Glutamatergic neuron (in vitro differentiated cells): ENCODE data around the gene GJA4. TPM values are rescaled to one million over a fixed set of nuclear protein-coding genes. Genes with fewer than 3 reads are reported as not detected.
A peak's percentile ranks its signal among the peaks of the same experiment; 100 is the strongest.

Experiments
- DNase-seq: peaks from one replicate; pipeline ENCODE4 v3.0.0; 2022
- H3K27ac Mint-ChIP-seq: one replicate; pipeline ENCODE4 v1.8.0; 2020; ENCODE audit warnings: mild to moderate bottlenecking, mixed read lengths, inconsistent platforms; ENCODE audit not compliant: unreplicated experiment
- H3K27me3 Mint-ChIP-seq: one replicate; pipeline ENCODE4 v1.8.0; 2020; ENCODE audit warnings: mild to moderate bottlenecking, moderate library complexity, mixed read lengths, inconsistent platforms; ENCODE audit not compliant: unreplicated experiment
- H3K36me3 Mint-ChIP-seq: one replicate; pipeline ENCODE4 v1.8.0; 2020; ENCODE audit warnings: mild to moderate bottlenecking, mixed read lengths, inconsistent platforms; ENCODE audit not compliant: unreplicated experiment
- H3K4me1 Mint-ChIP-seq: one replicate; pipeline ENCODE4 v1.8.0; 2020; ENCODE audit warnings: mild to moderate bottlenecking, low read depth, mixed read lengths, inconsistent platforms; ENCODE audit not compliant: unreplicated experiment
- H3K4me3 Mint-ChIP-seq: one replicate; pipeline ENCODE4 v1.8.0; 2020; ENCODE audit warnings: mild to moderate bottlenecking, mixed read lengths, inconsistent platforms; ENCODE audit not compliant: unreplicated experiment
- H3K9me3 Mint-ChIP-seq: one replicate; pipeline ENCODE4 v1.8.0; 2020; ENCODE audit warnings: mild to moderate bottlenecking, moderate library complexity, mixed read lengths, inconsistent platforms; ENCODE audit not compliant: unreplicated experiment
- long read RNA-seq: library from polyadenylated mRNA; unstranded; transcript quantifications from one replicate; pipeline ENCODE4 v2.0.0, GENCODE V29; 2020; ENCODE audit not compliant: unreplicated experiment
- total RNA-seq: library from RNA; stranded (reverse); fragmentation: NEBNext Ultra II Directional; extraction: Animal tissue kit (Norgen Biotek cat#: 25700); gene quantifications from one replicate; pipeline ENCODE4 v1.2.1, GENCODE V29; 2021; ENCODE audit not compliant: unreplicated experiment
- TF ChIP-seq, protein P1 (sequence below): fragments of 200-600 bp; sonication (generic); IDR thresholded peaks from one replicate; pipeline ENCODE4 v1.5.0; 2021; ENCODE audit not compliant: partially characterized antibody, unreplicated experiment

The GJA4 gene
- total RNA-seq = not detected
- long read RNA-seq = 0 reads

DNA sequence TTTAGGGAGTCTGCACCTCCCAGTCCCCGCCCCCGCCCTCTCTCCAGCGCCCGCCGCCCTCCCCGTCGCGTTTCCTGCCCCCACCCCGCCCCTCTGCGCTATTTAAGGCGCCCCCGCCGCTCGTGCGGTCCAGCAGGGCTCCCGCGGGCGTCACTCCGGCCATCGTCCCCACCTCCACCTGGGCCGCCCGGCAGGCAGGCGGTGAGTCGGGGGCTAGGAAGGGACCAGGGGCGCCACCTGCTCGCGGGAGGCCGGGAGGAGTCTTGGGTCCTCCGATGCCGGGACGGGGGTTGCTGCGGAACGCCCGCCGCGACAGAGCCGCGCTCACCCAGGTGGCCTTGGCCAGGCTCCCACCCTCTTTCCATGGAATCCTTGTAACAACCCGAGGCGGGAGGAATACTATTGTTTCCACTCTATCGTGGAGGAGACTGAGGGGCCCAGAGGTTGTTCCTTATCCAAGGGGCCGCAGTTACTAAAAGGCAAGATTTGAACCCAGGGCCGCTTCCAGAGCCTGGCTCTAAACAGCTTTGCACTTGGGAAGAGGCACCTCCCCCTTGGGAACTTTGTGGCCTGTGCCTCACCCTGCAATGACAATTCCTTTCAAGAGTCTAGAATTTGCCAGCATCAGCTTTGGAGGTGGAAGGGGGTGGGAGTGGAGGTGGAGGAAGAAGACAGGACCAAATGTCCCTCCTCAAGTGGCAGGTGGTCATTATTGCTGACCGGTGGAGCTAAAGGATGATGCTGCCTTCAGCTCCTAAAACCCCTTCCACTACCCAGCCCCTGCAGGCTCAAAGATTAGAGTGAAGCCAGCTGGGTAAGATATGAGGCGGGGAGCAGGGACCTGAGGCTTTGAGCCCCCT, at the start of gene GJA4:
TSS of gene GJA4 (plus strand) at position 132 of the 860 bp plus-strand sequence. CDS start 1,215 bp downstream, outside the sequence.
- Mint-ChIP-seq H3K4me1 (peaks cover 5% of the 10 kb centered on the region), H3K27me3 (peaks cover 24% of the 10 kb centered on the region), H3K27ac (peak within 1 kb of the TSS; percentile 22), H3K9me3 (peaks cover 9% of the 10 kb centered on the region), H3K4me3 (peak within 1 kb of the TSS; percentile 42), H3K36me3 (peaks cover 3% of the 10 kb centered on the region)
- DNase-seq = no peak
- TF ChIP-seq, protein P1, sequence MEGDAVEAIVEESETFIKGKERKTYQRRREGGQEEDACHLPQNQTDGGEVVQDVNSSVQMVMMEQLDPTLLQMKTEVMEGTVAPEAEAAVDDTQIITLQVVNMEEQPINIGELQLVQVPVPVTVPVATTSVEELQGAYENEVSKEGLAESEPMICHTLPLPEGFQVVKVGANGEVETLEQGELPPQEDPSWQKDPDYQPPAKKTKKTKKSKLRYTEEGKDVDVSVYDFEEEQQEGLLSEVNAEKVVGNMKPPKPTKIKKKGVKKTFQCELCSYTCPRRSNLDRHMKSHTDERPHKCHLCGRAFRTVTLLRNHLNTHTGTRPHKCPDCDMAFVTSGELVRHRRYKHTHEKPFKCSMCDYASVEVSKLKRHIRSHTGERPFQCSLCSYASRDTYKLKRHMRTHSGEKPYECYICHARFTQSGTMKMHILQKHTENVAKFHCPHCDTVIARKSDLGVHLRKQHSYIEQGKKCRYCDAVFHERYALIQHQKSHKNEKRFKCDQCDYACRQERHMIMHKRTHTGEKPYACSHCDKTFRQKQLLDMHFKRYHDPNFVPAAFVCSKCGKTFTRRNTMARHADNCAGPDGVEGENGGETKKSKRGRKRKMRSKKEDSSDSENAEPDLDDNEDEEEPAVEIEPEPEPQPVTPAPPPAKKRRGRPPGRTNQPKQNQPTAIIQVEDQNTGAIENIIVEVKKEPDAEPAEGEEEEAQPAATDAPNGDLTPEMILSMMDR = no peak

DNA sequence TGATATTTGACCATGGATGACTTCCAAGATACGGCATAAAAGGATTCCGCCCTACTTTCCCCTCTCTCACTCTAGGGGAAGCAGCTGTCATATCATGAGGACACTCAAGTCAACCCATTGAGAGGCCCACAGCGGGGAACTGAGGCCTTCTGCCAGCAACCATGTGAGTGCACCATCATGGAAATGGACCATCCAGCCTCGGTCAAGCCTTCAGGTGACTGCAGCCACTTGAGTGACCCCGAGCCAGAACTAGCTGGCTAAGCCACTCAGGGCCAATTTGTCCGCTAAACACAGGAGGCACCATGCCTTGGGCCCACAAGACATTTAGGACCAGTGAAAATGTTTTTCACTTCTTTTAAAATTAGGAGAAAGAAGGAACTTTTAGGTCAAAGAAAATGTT, 49.0 kb upstream of the GJA4 start:
- no peak overlapping the region for H3K27ac Mint-ChIP-seq
- TF ChIP-seq, protein P1 = no peak
- DNase-seq = no peak
- H3K4me1 Mint-ChIP-seq = no peaks in the 10 kb centered on the region
- H3K36me3 Mint-ChIP-seq = no peaks in the 10 kb centered on the region
- no peaks in the 10 kb centered on the region for H3K9me3 Mint-ChIP-seq
- H3K4me3 Mint-ChIP-seq = no peak overlapping the region
- peaks cover 6% of the 10 kb centered on the region for H3K27me3 Mint-ChIP-seq

DNA sequence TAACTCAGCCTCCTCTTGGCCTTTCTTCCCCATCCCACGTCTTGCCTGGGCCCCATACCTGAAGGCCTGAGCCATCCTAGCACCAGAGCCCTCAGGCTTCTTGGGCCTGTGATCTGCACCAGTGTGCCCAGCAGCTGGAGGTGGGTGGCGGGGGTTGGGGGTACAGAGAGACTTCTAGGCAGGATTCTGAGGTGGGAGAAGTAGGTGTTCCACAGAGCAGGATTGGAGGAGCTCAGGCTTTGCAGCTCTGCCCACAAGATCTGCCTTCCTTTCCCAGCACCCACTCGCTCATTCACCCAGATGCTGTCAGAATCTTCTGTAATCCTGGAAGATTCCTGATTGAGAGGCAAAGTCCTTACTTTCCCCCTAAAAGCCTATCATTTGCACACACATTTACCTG, 47.9 kb upstream of the GJA4 start:
- DNase-seq = no peak
- Mint-ChIP-seq H3K9me3 (no peaks in the 10 kb centered on the region), H3K27me3 (peaks cover 6% of the 10 kb centered on the region), H3K36me3 (no peaks in the 10 kb centered on the region), H3K27ac (no peak overlapping the region), H3K4me3 (no peak overlapping the region), H3K4me1 (no peaks in the 10 kb centered on the region)
- TF ChIP-seq, protein P1 = no peak

GRCh38 chr1:34745666-34746065, 47.1 kb upstream of the GJA4 start:
- TF ChIP-seq, protein P1 = no peak
- H3K36me3 Mint-ChIP-seq = no peaks in the 10 kb centered on the region
- H3K27me3 Mint-ChIP-seq = peaks cover 2% of the 10 kb centered on the region
- no peak overlapping the region for H3K27ac Mint-ChIP-seq
- no peak for DNase-seq
- no peaks in the 10 kb centered on the region for H3K4me1 Mint-ChIP-seq
- no peaks in the 10 kb centered on the region for H3K9me3 Mint-ChIP-seq
- no peak overlapping the region for H3K4me3 Mint-ChIP-seq

GRCh38 chr1:34746101-34746500, 46.7 kb upstream of the GJA4 start:
- H3K9me3 Mint-ChIP-seq = no peaks in the 10 kb centered on the region
- H3K27me3 Mint-ChIP-seq = peaks cover 2% of the 10 kb centered on the region
- no peak for DNase-seq
- no peak overlapping the region for H3K4me3 Mint-ChIP-seq
- no peak overlapping the region for H3K27ac Mint-ChIP-seq
- no peaks in the 10 kb centered on the region for H3K36me3 Mint-ChIP-seq
- TF ChIP-seq, protein P1 = no peak
- H3K4me1 Mint-ChIP-seq = no peaks in the 10 kb centered on the region
